K562 (cell line): ENCODE results near the gene DENND2A. TPM values are rescaled to one million over a fixed set of nuclear protein-coding genes. Genes with fewer than 3 reads are reported as not detected.
A peak's percentile ranks its signal among the peaks of the same experiment; 100 is the strongest.
"Not testable (repeated sequence)": the region's sequence is repeated elsewhere in the genome, so short reads cannot be mapped to it uniquely, and the experiment has no call there.

Experiments
- ATAC-seq: fragments of 200-7000 bp; cut with Tn5 transposase; 3 replicates; pipeline ENCODE4 v1.9.1; 2020; ENCODE audit warnings: moderate library complexity
- BruUV-seq: library from RNA; stranded (reverse); fragments of 400-500 nt; replicated peaks from 2 replicates; lab custom pipeline; 2021; lab: Mats Ljungman, UMichigan
- CTCF ChIA-PET: fragments of 300-600 bp; formaldehyde crosslinking; extraction: SDS; loops from one replicate; lab custom pipeline; 2021; ENCODE audit warnings: low intra/inter-chr PET ratio; lab: Yijun Ruan, JAX
- POLR2A ChIA-PET: fragments of 300-600, 350-650 bp; sonication (Branson Sonifier 250); formaldehyde crosslinking; extraction: SDS; loops from one replicate; lab custom pipeline; 2021; ENCODE audit warnings: antibody characterized with exemption, inconsistent platforms; lab: Yijun Ruan, JAX
- DNase-seq, 4 experiments: peaks; one replicate each; pipeline versions ENCODE4 v3.0.0 to v3.0.0-alpha.2; 2011 to 2018; ENCODE audit warnings: low spot score in 3 of 4, mixed read lengths in 3 of 4; ENCODE audit errors: extremely low read depth in 1 of 4
- FAIRE-seq: peaks from 2 replicates; lab custom pipeline; 2011; peaks lifted over from hg19 to GRCh38; lab: Jason Lieb, UNC
- H2AFZ ChIP-seq: 2 replicates; pipeline ENCODE4 v1.6.0; 2011; ENCODE audit warnings: low read depth, low read length, control low read depth, inconsistent platforms
- H3K27ac ChIP-seq: fragments of 200-600 bp; 3 replicates; pipeline ENCODE4 v1.8.0; 2011; ENCODE audit warnings: low read depth, mild to moderate bottlenecking, control low read depth, inconsistent platforms, low read length, moderate library complexity, mixed read lengths; ENCODE audit errors: extremely low read depth
- H3K27me3 ChIP-seq, 2 experiments: fragments of 300-600 bp in 1 of 2; 2 replicates in 1 of 2; 3 replicates in 1 of 2; pipeline versions ENCODE4 v1.6.0 to v1.8.0; 2011; ENCODE audit warnings: inconsistent platforms in 2 of 2, low read length in 2 of 2, mild to moderate bottlenecking in 1 of 2, mixed read lengths in 1 of 2, moderate library complexity in 1 of 2; ENCODE audit not compliant: control insufficient read depth in 2 of 2, insufficient read depth in 2 of 2
- H3K36me3 ChIP-seq: fragments of 300-600 bp; 3 replicates; pipeline ENCODE4 v1.8.0; 2011; ENCODE audit warnings: mild to moderate bottlenecking, low read length, inconsistent platforms; ENCODE audit not compliant: control insufficient read depth, insufficient read depth
- H3K4me1 ChIP-seq, 2 experiments: fragments of 200-600 bp in 1 of 2; replicated peaks in 1 of 2; 2 replicates in 1 of 2; 3 replicates in 1 of 2; pipeline versions ENCODE4 v1.5.1 to v1.8.0; 2011; ENCODE audit warnings: inconsistent platforms in 2 of 2, low read length in 2 of 2, mild to moderate bottlenecking in 1 of 2, mixed read lengths in 1 of 2, moderate library complexity in 1 of 2; ENCODE audit not compliant: control insufficient read depth in 2 of 2, insufficient read depth in 2 of 2
- H3K4me2 ChIP-seq: 2 replicates; pipeline ENCODE4 v1.6.1; 2011; ENCODE audit warnings: low read length, control low read depth, inconsistent platforms, mixed read lengths; ENCODE audit not compliant: insufficient read depth
- H3K4me3 ChIP-seq: fragments of 200-600 bp; sonication (generic), shearing (Covaris generic); 2 replicates; pipeline ENCODE4 v1.5.1; 2016; ENCODE audit warnings: control low read depth, inconsistent platforms
- H3K79me2 ChIP-seq: fragments of 200-600 bp; 3 replicates; pipeline ENCODE4 v1.8.0; 2011; ENCODE audit warnings: low read length, inconsistent platforms; ENCODE audit not compliant: control insufficient read depth, insufficient read depth
- H3K9ac ChIP-seq, 2 experiments: 2 replicates each; pipeline versions ENCODE4 v1.6.0 to v1.6.1; 2011; ENCODE audit warnings: low read depth in 2 of 2, low read length in 2 of 2, control low read depth in 1 of 2, inconsistent platforms in 1 of 2, mild to moderate bottlenecking in 1 of 2, mixed read lengths in 1 of 2; ENCODE audit not compliant: insufficient read depth in 1 of 2
- H3K9me1 ChIP-seq: one replicate; pipeline ENCODE4 v1.6.0; 2011; ENCODE audit warnings: inconsistent platforms, mild to moderate bottlenecking, low read length, moderate library complexity; ENCODE audit not compliant: control insufficient read depth, insufficient read depth
- H3K9me3 ChIP-seq: replicated peaks from 2 replicates; pipeline ENCODE4 v1.5.1; 2011; ENCODE audit warnings: low read depth, low read length, inconsistent platforms; ENCODE audit not compliant: control insufficient read depth, insufficient read depth
- H4K20me1 ChIP-seq: replicated peaks from 2 replicates; pipeline ENCODE4 v1.6.1; 2011; ENCODE audit warnings: low read length, inconsistent platforms, mixed read lengths; ENCODE audit not compliant: control insufficient read depth, insufficient read depth
- ATF3 ChIP-seq, 2 experiments: fragments of 450-650 bp in 1 of 2; sonication (generic) in 1 of 2; formaldehyde crosslinking in 1 of 2; IDR thresholded peaks in 1 of 2; conservative IDR thresholded peaks in 1 of 2; 2 replicates each; pipeline versions ENCODE4 v1.6.1 to v1.8.1; 2016 to 2023; ENCODE audit warnings: mild to moderate bottlenecking in 2 of 2, moderate library complexity in 2 of 2, inconsistent platforms in 1 of 2, missing genetic modification reagents in 1 of 2
- CEBPB ChIP-seq: fragments of 450-650 bp; IDR thresholded peaks from 2 replicates; pipeline ENCODE4 v1.6.1; 2016; ENCODE audit warnings: missing genetic modification characterization, missing compliant biosample characterization
- CEBPG ChIP-seq, 3 experiments: fragments of 200-800 bp in 1 of 3; sonication (Bioruptor generic) in 1 of 3; sonication (generic) in 1 of 3; formaldehyde crosslinking in 1 of 3; IDR thresholded peaks in 2 of 3; conservative IDR thresholded peaks in 1 of 3; 2 replicates each; pipeline versions ENCODE4 v1.6.1 to v1.8.0; 2016 to 2022; ENCODE audit warnings: missing compliant biosample characterization in 2 of 3, missing genetic modification characterization in 2 of 3, mild to moderate bottlenecking in 1 of 3, missing genetic modification reagents in 1 of 3
- SMARCB1 ChIP-seq: IDR thresholded peaks from 2 replicates; pipeline ENCODE4 v1.6.1; 2011; ENCODE audit warnings: improper control_type of control experiment, low read depth; ENCODE audit not compliant: insufficient read length
- WGBS: fragments of 100-300 bp; shearing (Covaris generic); methylation state at CpG from one replicate; pipeline ENCODE4 v1.1.6; 2016; ENCODE audit warnings: low coverage, mixed read lengths; ENCODE audit not compliant: insufficient coverage; ENCODE audit errors: missing lambda C conversion rate; 5-methylcytosine and 5-hydroxymethylcytosine counted together
- in situ Hi-C: fragments of 300-500 bp; cut with MboI; formaldehyde crosslinking; loops from 4 replicates; pipeline ENCODE4 v1.15.0; 2018; ENCODE audit warnings: inconsistent platforms, mixed read lengths
- intact Hi-C: fragments of 100-400 bp; cut with micrococcal nuclease; formaldehyde crosslinking; loops from 2 replicates; pipeline ENCODE4 v1.14.2; 2022
- polyA plus RNA-seq, 8 experiments: library from polyadenylated mRNA; depleted of rRNA in 4 of 8; stranded (reverse) in 5 of 8; unstranded in 3 of 8; fragments of >200 nt; fragmentation: Nextera tagmentation in 2 of 8; fragmentation: Illumina TruSeq in 1 of 8; extraction: Ambion mirVana in 2 of 8; extraction: Trizol in 1 of 8; gene quantifications; 2 replicates each; pipeline versions ENCODE4 v1.2.1 to v1.2.3, GENCODE V29; 2011 to 2014; ENCODE audit warnings: inconsistent platforms in 1 of 8, missing spikeins in 1 of 8
- total RNA-seq, 7 experiments: library from RNA; depleted of rRNA in 6 of 7; stranded (reverse); fragments of >200 nt in 6 of 7; fragmentation: Illumina TruSeq in 2 of 7; extraction: Trizol in 2 of 7; gene quantifications; 2 replicates each; pipeline versions ENCODE4 v1.2.1 to v1.2.3, GENCODE V29; 2011 to 2021; ENCODE audit warnings: low replicate concordance in 1 of 7

Gene DENND2A
- total and polyA plus RNA-seq, 9 of the 15 experiments (the other 6 are each of a cell fraction or from before 2014, with no cell fraction given) = not detected

GRCh38 chr7:140669862-140670261 lies 29.2 kb upstream of the DENND2A start:
- CTCF ChIA-PET = interaction anchor here (0.6 kb wide), 1 partner anchor 75 kb away, joined by 3 read pairs; no protein-coding TSS in a partner anchor

GRCh38 chr7:140669352-140669751 lies 28.7 kb upstream of the DENND2A start:
- POLR2A ChIA-PET = interaction anchor here (1.0 to 2.4 kb wide), 6 partner anchors 10 to 345 kb away, joined by 3 to 9 read pairs (median 4); partner anchors contain the start of gene MRPS33

More at GRCh38 chr7:140669862-140670261, 29.2 kb upstream of the DENND2A start:
- intact Hi-C loops = loop anchor here (10.0 kb wide), 2 partner anchors 315 to 865 kb away; no protein-coding TSS in a partner anchor
- H3K36me3 ChIP-seq, H3K27ac ChIP-seq, in situ Hi-C loops, ATAC-seq, BruUV-seq, H3K9me1 ChIP-seq, FAIRE-seq, H3K9me3 ChIP-seq, DNase-seq, H3K4me2 ChIP-seq, H3K9ac ChIP-seq, H3K4me3 ChIP-seq, H3K79me2 ChIP-seq, H3K27me3 ChIP-seq, H4K20me1 ChIP-seq, H2AFZ ChIP-seq: not testable (repeated sequence)
- WGBS = 20% methylated on average over 10 of the region's 10 CpGs
- POLR2A ChIA-PET = interaction anchor here (1.0 to 2.4 kb wide), 4 partner anchors 10 to 42 kb away, joined by 3 to 9 read pairs (median 4); no protein-coding TSS in a partner anchor
- H3K4me1 ChIP-seq = peaks cover 20 to 34% of the 10 kb centered on the region in 2 experiments; a peak in 4 of 5 replicates

More at GRCh38 chr7:140669352-140669751, 28.7 kb upstream of the DENND2A start:
- no peak for FAIRE-seq
- no peak for DNase-seq
- no peak overlapping the region for H3K27ac ChIP-seq
- H3K9me1 ChIP-seq = no peaks in the 10 kb centered on the region
- CTCF ChIA-PET = no interaction called here
- no peak overlapping the region for H2AFZ ChIP-seq
- no peak for ATAC-seq
- TF ChIP-seq ATF3 (IDR thresholded peaks at IDR 0.05) = peak; percentile 65
- no peak for TF ChIP-seq ATF3 (CRISPR knock-in tag; conservative IDR thresholded peaks at IDR 0.05)
- TF ChIP-seq CEBPG (CRISPR knock-in tag; IDR thresholded peaks at IDR 0.05) = peak; percentile 58; the same call in 1 of the 2 replicates
- peak; percentile 21 to 77; a peak in 2 of 4 replicates for TF ChIP-seq CEBPG (tag; conservative IDR thresholded peaks at IDR 0.05 in 1 of 2, IDR thresholded peaks at IDR 0.05 in 1 of 2)
- no peak for TF ChIP-seq SMARCB1
- TF ChIP-seq CEBPB (tag) = peak; percentile 20; the same call in 1 of the 2 replicates
- TF ChIP-seq, all 486 proteins: peak for 3
- WGBS = 30% methylated on average over 3 of the region's 3 CpGs
- H3K9me3 ChIP-seq = no peaks in the 10 kb centered on the region
- peaks cover 7% of the 10 kb centered on the region in 2 experiments; a peak in 4 of 5 replicates for H3K27me3 ChIP-seq
- H3K4me3 ChIP-seq = no peak overlapping the region
- no peaks in the 10 kb centered on the region for H3K79me2 ChIP-seq
- intact Hi-C loops (no loop called here), in situ Hi-C loops (no loop called here)
- H3K36me3 ChIP-seq = no peaks in the 10 kb centered on the region
- peaks cover 20 to 33% of the 10 kb centered on the region in 2 experiments; a peak in 4 of 5 replicates for H3K4me1 ChIP-seq
- no peak overlapping the region for H3K9ac ChIP-seq
- no peak overlapping the region for H3K4me2 ChIP-seq
- no TSS peak for BruUV-seq
- no peaks in the 10 kb centered on the region for H4K20me1 ChIP-seq
